Activated naive CD8-positive, alpha-beta T cell treated with anti-CD3 and anti-CD28 coated beads, Interleukin-2, amount 50 U/mL, for 24 hours (primary cell): ENCODE data around the gene IGF2R.

Experiments
- ATAC-seq: fragments of 150-1000 bp; cut with Tn5 transposase; one replicate; pipeline ENCODE4 v1.10.0; 2021
- DNase-seq: peaks from one replicate; pipeline ENCODE4 v3.0.0; 2021
- H3K27ac Mint-ChIP-seq: one replicate; pipeline ENCODE4 v1.8.0; 2021; ENCODE audit warnings: mild to moderate bottlenecking, mixed read lengths
- H3K27me3 Mint-ChIP-seq: one replicate; pipeline ENCODE4 v1.8.0; 2021; ENCODE audit warnings: mixed read lengths
- H3K36me3 Mint-ChIP-seq: one replicate; pipeline ENCODE4 v1.8.0; 2021; ENCODE audit warnings: low read depth, mixed read lengths
- H3K4me1 Mint-ChIP-seq: one replicate; pipeline ENCODE4 v1.8.0; 2021; ENCODE audit warnings: mixed read lengths
- H3K4me3 Mint-ChIP-seq: one replicate; pipeline ENCODE4 v1.8.0; 2021; ENCODE audit warnings: mild to moderate bottlenecking, moderate library complexity, mixed read lengths
- H3K9me3 Mint-ChIP-seq: one replicate; pipeline ENCODE4 v1.8.0; 2021; ENCODE audit warnings: mixed read lengths

The IGF2R gene

DNA sequence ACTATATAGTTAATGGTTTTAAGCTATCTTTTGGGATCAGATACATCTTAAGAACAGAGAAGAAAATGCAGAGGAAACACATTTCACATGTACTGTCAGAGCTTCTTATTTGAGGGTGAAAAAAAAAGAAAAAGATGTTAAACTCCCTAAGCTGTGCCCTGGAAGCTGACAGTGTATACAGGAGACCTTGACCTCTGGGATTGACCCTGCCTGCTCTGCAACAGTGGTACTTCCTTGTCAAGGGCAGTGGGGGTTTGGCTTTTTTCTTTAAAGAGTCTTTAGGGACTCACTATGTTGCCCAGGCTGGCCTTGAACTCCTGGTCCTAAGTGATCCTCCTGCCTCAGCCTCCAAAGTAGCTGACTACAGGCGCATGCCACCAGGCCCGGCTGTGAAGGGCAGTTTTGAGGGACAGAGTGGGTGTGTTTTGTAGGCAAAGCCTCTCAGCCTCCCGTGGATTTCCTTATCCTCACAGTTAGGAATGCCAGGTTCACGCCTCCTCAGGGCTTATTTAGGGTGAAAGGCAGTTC lies 92.1 kb downstream of the IGF2R start:
- no peaks in the 10 kb centered on the region for H3K9me3 Mint-ChIP-seq
- peaks cover 76% of the 10 kb centered on the region for H3K36me3 Mint-ChIP-seq
- no peak overlapping the region for H3K4me3 Mint-ChIP-seq

DNA sequence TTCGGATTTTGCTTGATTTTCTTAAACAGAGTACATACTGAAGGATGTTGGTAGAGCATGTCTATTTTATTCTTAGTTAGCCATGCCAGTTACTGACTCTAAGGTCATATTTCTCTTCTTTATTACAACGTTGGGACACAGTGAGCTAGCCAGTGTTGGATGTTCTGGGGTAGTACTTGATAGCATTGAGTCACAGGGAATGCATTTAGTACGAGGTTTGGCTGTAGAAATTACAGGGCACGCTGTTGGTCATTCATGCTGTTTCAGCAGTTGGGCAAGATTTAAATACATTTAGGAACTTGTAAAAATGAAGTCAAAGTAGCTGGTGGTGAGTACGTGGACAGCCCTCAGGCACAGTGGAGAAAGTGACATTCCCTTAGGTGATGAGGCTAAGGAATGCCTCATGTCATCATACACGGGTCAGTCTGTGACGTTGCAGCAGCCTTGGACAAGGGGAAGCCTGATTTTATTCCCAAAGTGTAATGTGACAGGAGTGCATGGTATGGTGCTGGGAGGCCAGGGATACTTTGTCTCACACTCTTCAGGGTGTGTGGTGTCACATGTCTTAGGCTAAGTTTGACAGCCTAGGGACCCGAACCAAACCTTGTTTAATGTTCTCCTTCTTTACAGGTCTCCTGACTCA lies 95.0 kb downstream of the IGF2R start:
- peaks cover 81% of the 10 kb centered on the region for H3K36me3 Mint-ChIP-seq

More for the DNA sequence above, 92.1 kb downstream of the IGF2R start:
- Mint-ChIP-seq H3K4me1 (peaks cover 5% of the 10 kb centered on the region), H3K27ac (no peak overlapping the region), H3K27me3 (no peaks in the 10 kb centered on the region)
- DNase-seq = no peak
- ATAC-seq = no peak

DNA sequence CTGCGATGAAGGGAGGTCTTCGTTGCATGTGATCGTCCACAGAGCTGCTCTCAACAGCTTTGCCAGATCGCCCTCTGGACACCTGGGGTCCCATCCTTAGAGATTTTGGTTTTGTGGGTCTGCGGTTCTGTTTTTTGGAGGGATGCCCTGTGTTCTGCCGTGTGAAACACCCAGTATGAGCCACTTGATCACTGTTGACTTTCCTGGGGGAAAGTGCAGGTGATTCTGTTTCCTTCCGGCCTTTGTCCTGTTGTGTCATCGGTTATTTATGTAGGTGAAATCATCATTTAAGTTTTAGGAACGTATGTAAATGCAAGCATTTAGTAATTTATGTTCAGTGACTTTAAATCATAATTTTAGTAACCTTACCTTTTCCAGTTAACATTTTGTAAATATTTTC lies 96.3 kb downstream of the IGF2R start:
- no peak for ATAC-seq
- no peaks in the 10 kb centered on the region for H3K27me3 Mint-ChIP-seq
- no peak for DNase-seq
- H3K36me3 Mint-ChIP-seq = peaks cover 83% of the 10 kb centered on the region
- H3K4me3 Mint-ChIP-seq = no peak overlapping the region
- H3K9me3 Mint-ChIP-seq = no peaks in the 10 kb centered on the region
- H3K4me1 Mint-ChIP-seq = peaks cover 37% of the 10 kb centered on the region
- no peak overlapping the region for H3K27ac Mint-ChIP-seq

More for the DNA sequence above, 95.0 kb downstream of the IGF2R start:
- H3K9me3 Mint-ChIP-seq = no peaks in the 10 kb centered on the region
- H3K4me1 Mint-ChIP-seq = peaks cover 24% of the 10 kb centered on the region
- DNase-seq = no peak
- no peak for ATAC-seq
- H3K4me3 Mint-ChIP-seq = no peak overlapping the region
- H3K27me3 Mint-ChIP-seq = no peaks in the 10 kb centered on the region
- no peak overlapping the region for H3K27ac Mint-ChIP-seq

DNA sequence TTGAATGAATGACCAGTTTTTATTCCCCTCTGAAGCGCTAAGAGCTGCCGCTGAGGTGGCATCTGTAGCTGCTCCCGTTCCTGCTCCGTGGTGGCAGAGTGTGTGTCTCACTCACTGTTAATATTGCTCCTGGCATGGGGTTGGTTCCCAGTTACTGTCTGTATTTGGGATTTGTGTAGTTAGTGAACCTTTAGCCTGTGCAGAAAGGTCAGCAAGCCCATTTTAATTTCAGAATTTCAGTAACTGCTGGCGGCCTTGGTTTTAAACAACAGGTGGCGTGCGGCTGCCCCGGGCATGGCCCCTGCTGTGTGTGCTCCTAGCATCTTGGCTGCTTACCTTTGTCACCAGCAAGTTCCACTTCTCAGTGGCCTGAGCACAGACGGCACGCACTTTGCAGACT lies 98.7 kb downstream of the IGF2R start:
- Mint-ChIP-seq H3K4me3 (no peak overlapping the region), H3K27me3 (no peaks in the 10 kb centered on the region), H3K27ac (no peak overlapping the region), H3K36me3 (peaks cover 82% of the 10 kb centered on the region), H3K4me1 (peaks cover 42% of the 10 kb centered on the region), H3K9me3 (no peaks in the 10 kb centered on the region)
- DNase-seq (no peak), ATAC-seq (no peak)

DNA sequence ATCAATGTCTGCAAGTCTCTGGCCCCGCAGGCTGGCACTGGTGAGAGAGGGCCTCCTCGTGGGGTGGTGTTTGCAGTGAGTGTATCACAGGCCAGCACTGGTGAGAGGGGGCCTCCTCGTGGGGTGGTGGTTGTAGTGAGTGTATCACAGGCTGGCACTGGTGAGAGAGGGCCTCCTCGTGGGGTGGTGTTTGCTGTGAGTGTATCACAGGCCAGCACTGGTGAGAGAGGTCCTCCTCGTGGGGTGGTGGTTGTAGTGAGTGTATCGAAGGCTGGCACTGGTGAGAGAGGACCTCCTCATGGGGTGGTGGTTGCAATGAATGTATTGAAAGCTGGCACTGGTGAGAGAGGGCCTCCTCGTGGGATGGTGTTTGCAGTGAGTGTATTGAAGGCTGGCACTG lies 99.5 kb downstream of the IGF2R start:
- no peak overlapping the region for H3K4me3 Mint-ChIP-seq
- DNase-seq (no peak), ATAC-seq (peak; percentile 45)
- H3K27ac Mint-ChIP-seq = peak overlapping the region; percentile 26
- peaks cover 42% of the 10 kb centered on the region for H3K4me1 Mint-ChIP-seq
- H3K27me3 Mint-ChIP-seq = no peaks in the 10 kb centered on the region
- H3K36me3 Mint-ChIP-seq = peaks cover 86% of the 10 kb centered on the region
- H3K9me3 Mint-ChIP-seq = no peaks in the 10 kb centered on the region

DNA sequence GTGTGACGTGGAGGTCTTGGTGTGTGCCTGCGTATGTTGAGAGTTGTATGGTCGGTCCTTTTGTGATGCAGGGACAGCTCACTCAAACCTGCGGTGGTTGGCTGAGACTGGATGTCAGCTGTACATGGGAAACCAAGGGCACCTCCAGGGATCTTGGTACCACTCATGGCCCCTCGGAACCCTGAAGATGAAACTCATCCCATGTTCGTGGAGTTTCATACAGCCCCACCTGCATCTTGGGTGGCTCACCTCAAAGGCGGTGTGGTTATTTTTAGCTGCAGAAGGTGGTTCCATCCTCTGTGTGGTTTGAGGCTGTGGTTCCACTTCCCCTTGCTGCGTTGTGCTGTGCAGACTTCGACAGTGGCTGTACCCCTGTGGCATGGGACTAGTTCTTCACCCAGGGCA lies 100.2 kb downstream of the IGF2R start:
- DNase-seq (peak; percentile 18), ATAC-seq (peak; percentile 31)
- H3K9me3 Mint-ChIP-seq = no peaks in the 10 kb centered on the region
- H3K27me3 Mint-ChIP-seq = no peaks in the 10 kb centered on the region
- peak overlapping the region; percentile 29 for H3K27ac Mint-ChIP-seq
- no peak overlapping the region for H3K4me3 Mint-ChIP-seq
- peaks cover 85% of the 10 kb centered on the region for H3K36me3 Mint-ChIP-seq
- H3K4me1 Mint-ChIP-seq = peaks cover 42% of the 10 kb centered on the region

DNA sequence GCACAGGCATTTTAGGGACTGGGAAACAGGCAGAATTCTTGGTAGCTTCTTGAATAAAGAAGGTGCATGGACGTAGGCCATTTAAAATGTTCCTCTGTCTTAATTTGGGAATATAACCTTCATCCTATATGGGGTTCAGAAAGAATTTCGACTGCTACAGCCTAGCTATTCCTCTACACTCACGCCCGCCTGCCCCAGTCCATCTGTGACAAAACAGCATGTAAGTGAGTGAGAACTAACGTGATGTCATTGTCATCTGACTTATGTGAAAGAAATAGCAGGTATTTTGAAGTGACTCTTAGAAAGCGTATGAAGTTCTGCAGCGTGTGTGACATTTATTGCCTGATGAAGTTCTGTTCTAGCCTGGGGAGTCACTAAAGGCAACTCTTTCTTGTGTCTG lies 100.6 kb downstream of the IGF2R start:
- no peak for DNase-seq
- Mint-ChIP-seq H3K27ac (peak overlapping the region; percentile 29), H3K4me3 (no peak overlapping the region), H3K9me3 (no peaks in the 10 kb centered on the region), H3K27me3 (no peaks in the 10 kb centered on the region), H3K36me3 (peaks cover 81% of the 10 kb centered on the region), H3K4me1 (peaks cover 42% of the 10 kb centered on the region)
- ATAC-seq = no peak

DNA sequence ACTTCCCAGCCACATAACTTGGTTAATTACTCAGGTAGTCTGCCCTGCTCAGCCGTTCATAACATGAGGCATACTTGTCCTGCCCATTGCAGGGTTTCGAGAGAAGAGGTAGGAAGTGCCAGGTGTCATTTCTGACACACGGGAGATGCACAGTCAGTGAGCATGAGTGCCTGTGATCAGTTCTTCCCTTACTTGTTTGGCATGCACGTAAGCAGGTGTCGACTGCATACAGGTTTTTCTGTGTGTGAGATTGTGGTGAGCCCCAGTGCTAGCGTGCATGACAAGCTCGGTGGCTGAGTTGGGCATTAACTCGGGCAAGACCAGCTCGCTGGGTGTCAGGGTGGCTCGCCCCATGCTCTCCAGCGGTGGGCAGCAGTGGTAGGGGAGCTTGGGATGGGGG lies 101.5 kb downstream of the IGF2R start:
- ATAC-seq (no peak), DNase-seq (no peak)
- H3K36me3 Mint-ChIP-seq = peaks cover 79% of the 10 kb centered on the region
- H3K4me1 Mint-ChIP-seq = peaks cover 42% of the 10 kb centered on the region
- H3K27me3 Mint-ChIP-seq = no peaks in the 10 kb centered on the region
- no peak overlapping the region for H3K27ac Mint-ChIP-seq
- H3K4me3 Mint-ChIP-seq = no peak overlapping the region
- H3K9me3 Mint-ChIP-seq = no peaks in the 10 kb centered on the region

DNA sequence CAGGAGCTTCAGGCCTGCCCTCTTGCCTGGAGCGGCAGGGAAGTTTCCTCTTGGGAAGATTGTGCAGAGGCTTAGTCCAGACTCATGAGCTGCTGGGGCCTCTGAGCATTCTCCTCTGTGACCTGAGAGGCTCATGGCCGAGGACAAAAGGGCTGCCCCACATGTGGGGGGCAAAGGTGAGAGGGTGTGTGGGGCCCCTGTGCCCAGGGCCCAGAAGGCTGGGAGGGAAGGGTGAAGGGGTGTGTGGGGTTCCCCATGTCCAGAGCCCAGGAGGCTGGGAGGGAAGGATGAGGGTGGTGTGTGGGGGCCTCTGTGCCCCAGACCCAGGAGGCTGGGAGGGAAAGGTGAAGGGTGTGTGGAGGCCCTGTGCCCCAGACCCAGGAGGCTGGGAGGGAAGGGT lies 101.9 kb downstream of the IGF2R start:
- ATAC-seq (no peak), DNase-seq (no peak)
- no peak overlapping the region for H3K27ac Mint-ChIP-seq
- no peaks in the 10 kb centered on the region for H3K9me3 Mint-ChIP-seq
- peaks cover 78% of the 10 kb centered on the region for H3K36me3 Mint-ChIP-seq
- H3K4me3 Mint-ChIP-seq = no peak overlapping the region
- H3K4me1 Mint-ChIP-seq = peaks cover 42% of the 10 kb centered on the region
- no peaks in the 10 kb centered on the region for H3K27me3 Mint-ChIP-seq

DNA sequence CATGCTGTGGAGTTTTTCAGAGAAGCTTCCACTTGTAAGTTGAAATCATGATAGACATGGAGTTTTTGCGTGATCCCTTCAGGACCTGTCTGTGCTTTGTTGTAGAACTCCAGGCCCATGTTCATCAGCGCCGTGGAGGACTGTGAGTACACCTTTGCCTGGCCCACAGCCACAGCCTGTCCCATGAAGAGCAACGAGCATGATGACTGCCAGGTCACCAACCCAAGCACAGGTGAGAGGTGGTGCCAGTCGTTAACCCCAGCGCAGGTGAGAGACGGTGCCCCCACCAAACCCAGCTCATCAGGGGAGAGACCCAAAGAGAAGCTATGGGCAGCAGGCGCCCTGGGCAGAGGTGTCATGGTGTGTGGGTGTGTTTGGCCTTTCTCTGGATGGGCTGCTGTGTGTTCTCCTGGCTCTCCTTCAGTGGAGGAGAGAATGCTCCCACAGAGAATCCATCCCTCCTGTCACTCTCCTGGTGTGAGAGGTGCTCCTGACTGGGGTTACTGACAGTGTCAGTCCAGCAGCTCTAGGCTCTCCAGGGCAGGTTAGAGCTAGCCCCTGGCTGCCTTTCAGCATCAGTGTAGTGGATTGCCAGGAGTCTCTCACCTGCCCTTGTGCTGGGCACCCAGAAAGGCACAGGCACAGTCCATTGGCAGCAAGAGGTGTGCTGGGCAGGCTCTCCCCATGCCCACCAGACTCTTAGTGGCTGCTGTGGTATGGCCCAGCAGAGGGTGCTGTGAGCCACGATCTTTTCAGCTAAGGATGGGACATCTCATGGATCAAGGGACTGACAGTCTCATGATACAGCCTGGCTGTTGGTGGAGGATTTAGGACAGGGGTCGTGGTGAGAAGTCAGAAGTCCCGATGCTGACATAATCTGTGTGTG lies 103.2 kb downstream of the IGF2R start:
- Mint-ChIP-seq H3K9me3 (no peaks in the 10 kb centered on the region), H3K27ac (peak overlapping the region; percentile 40), H3K4me3 (no peak overlapping the region), H3K36me3 (peaks cover 83% of the 10 kb centered on the region), H3K4me1 (peaks cover 36% of the 10 kb centered on the region), H3K27me3 (no peaks in the 10 kb centered on the region)
- ATAC-seq (no peak), DNase-seq (no peak)

DNA sequence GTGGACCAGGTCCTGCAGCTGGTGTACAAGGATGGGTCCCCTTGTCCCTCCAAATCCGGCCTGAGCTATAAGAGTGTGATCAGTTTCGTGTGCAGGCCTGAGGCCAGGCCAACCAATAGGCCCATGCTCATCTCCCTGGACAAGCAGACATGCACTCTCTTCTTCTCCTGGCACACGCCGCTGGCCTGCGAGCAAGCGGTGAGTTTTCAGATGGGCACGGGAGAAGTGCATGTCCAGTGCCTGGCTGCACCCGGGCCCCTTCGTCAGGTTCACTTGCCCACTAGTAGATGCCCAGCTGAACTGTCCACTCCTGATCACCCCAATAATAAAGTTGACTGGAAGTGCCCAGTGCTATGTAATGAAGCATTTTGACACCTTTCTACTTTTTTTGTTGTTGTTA lies 104.4 kb downstream of the IGF2R start:
- peaks cover 82% of the 10 kb centered on the region for H3K36me3 Mint-ChIP-seq
- no peak overlapping the region for H3K4me3 Mint-ChIP-seq
- no peaks in the 10 kb centered on the region for H3K27me3 Mint-ChIP-seq
- H3K9me3 Mint-ChIP-seq = no peaks in the 10 kb centered on the region
- no peak for DNase-seq
- no peak overlapping the region for H3K27ac Mint-ChIP-seq
- no peak for ATAC-seq
- H3K4me1 Mint-ChIP-seq = peaks cover 23% of the 10 kb centered on the region

DNA sequence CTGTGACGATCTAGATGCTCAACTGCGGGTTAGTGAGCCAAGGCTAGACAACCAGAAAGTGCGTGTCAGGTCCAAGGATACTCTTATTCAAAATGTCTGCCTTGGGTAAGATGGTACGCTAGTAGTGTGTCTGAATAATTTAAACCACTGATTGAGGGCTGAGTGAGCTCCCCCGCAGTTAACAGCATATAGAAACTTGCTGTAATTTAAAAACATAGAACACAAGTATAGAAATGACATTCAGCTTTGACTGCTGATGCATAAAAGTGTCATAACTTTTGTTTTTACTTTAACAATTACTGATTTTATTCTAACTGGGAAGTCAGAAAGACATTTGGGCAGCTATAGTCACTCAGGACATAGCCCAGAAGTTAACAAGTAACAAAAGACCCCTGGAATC lies 107.1 kb downstream of the IGF2R start:
- no peak for ATAC-seq
- Mint-ChIP-seq H3K4me3 (no peak overlapping the region), H3K27ac (no peak overlapping the region), H3K4me1 (no peaks in the 10 kb centered on the region), H3K36me3 (peaks cover 77% of the 10 kb centered on the region), H3K9me3 (no peaks in the 10 kb centered on the region), H3K27me3 (no peaks in the 10 kb centered on the region)
- no peak for DNase-seq

DNA sequence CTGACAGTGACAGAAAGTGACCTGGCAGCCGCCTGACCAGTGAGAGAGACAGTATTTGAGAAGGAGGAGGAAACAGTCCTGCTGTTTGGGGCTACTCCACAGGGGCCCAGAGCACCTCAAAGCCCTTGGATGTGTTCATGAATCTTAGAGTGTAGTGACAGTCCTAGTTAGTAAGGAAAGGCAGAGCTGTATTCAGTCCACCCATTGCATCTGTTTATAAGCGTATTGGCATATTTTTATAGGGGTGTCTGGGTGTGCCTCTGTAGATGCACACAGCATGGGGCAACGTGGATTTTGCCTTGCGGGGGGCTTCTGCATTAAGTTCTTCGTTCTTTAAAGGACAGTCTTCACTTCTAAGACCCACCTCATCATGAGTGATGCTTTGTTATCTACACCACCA lies 108.1 kb downstream of the IGF2R start:
- Mint-ChIP-seq H3K27ac (peak overlapping the region; percentile 66), H3K27me3 (no peaks in the 10 kb centered on the region), H3K36me3 (peaks cover 78% of the 10 kb centered on the region), H3K4me1 (no peaks in the 10 kb centered on the region), H3K9me3 (no peaks in the 10 kb centered on the region), H3K4me3 (no peak overlapping the region)
- DNase-seq (no peak), ATAC-seq (no peak)

DNA sequence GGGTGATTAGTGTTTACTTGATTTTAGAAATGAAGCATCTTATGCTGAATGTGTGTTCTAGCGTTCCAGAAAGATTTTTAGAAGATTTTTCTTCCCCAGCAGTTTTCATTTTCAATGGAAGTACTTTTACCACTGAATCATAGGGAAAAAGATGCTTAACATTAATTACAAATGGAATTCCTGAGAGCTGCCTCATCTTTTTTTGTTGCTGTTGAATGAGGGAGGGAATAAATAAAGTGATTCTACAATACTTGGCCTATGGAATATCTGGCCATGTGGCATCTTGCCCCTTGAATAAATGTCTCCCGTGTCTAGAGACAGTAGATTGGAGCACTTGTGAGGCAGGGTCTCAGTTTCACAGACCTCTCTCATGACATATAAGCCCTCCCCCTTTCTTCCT lies 108.6 kb downstream of the IGF2R start:
- H3K36me3 Mint-ChIP-seq = peaks cover 75% of the 10 kb centered on the region
- DNase-seq (no peak), ATAC-seq (no peak)
- no peaks in the 10 kb centered on the region for H3K4me1 Mint-ChIP-seq
- peak overlapping the region; percentile 66 for H3K27ac Mint-ChIP-seq
- no peak overlapping the region for H3K4me3 Mint-ChIP-seq
- H3K27me3 Mint-ChIP-seq = no peaks in the 10 kb centered on the region
- H3K9me3 Mint-ChIP-seq = no peaks in the 10 kb centered on the region
